ENCODE measurements around the gene RAB24.
A peak's percentile ranks its signal among the peaks of the same experiment; 100 is the strongest.

RAB24 gene

DNA sequence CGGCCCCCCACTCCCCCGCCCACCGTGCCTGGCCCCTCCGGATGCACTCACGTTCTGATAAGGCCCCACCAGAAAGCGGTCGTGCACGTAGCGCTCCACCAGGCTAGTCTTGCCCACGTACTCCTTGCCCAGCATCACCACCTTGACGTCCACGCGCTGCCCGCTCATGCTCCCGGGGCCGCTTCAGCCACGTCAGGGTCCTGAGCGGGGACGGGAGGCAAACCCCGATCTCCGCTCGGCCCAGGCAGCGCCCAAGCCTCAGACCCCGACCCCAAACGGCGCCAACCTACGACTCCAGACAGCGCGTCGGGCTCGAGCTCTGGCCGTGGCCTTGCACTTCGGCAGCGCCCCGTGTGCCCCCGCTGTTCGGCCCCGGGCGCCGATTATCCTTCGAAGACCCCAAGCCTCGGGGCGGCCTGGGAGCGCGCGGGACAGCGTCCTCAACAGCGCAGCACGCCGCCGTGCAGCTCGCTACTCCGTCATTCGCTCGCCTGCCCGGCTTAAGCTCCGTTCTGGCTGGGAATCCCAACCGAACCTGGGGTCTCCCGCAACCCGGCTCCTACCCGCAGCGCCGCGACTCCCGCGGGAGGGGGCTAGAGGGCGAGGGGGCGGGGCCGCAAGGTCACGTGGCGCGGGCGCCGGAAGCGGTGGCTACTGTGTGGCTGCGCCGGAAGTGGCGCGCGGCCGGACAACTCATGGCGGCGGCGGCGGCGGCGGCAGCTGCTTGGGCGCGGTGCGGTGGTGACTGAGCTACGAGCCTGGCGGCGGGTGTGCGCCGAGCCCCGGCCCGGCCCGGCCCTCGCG lies at the start of gene RAB24, which contains the start of gene PRELID1:
RAB24 (minus strand) TSS at position 599 of the 804 bp plus-strand sequence; CDS start at position 168, 431 bp downstream.
PRELID1 (plus strand) TSS at position 679 of the 804 bp plus-strand sequence. CDS start 187 bp downstream, outside the sequence.
- peak within 1 kb of the TSS; percentile 92 to 97 for H3K4me3 ChIP-seq (replicated peaks in 1 of 2; ENCODE audit: low read depth in 2 of 2, low read length in 2 of 2)
- peak; percentile 81 to 83 for DNase-seq (ENCODE audit: low read depth in 2 of 2)

DNA sequence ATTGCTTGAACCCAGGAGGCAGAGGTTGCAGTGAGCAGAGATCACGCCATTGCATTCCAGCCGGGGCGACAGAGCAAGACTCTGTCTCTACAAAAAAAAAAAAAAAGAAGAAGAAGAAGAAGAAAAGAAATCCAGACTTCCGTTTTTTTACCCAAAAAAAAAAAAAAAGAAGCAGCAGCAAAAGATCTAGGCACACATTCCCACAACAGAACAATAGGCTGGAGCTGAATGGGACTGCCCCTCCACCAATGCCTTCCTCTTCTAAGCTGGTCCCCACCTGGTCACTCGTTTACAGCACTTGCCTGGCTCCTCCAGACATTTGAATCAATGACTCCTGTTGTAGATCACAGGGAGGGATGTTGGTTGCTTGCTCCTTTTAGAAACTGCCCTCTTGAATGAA lies 49.6 kb upstream of the RAB24 start:
- no peak overlapping the region for H3K4me3 ChIP-seq (replicated peaks in 1 of 2; ENCODE audit: low read depth in 2 of 2, low read length in 2 of 2)
- no peak for DNase-seq (ENCODE audit: low read depth in 2 of 2)
- TF ChIP-seq, protein P1, sequence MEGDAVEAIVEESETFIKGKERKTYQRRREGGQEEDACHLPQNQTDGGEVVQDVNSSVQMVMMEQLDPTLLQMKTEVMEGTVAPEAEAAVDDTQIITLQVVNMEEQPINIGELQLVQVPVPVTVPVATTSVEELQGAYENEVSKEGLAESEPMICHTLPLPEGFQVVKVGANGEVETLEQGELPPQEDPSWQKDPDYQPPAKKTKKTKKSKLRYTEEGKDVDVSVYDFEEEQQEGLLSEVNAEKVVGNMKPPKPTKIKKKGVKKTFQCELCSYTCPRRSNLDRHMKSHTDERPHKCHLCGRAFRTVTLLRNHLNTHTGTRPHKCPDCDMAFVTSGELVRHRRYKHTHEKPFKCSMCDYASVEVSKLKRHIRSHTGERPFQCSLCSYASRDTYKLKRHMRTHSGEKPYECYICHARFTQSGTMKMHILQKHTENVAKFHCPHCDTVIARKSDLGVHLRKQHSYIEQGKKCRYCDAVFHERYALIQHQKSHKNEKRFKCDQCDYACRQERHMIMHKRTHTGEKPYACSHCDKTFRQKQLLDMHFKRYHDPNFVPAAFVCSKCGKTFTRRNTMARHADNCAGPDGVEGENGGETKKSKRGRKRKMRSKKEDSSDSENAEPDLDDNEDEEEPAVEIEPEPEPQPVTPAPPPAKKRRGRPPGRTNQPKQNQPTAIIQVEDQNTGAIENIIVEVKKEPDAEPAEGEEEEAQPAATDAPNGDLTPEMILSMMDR (IDR thresholded peaks at IDR 0.05; ENCODE audit: low read depth, low read length), result no peak

More for the DNA sequence above, at the start of gene RAB24, which contains the start of gene PRELID1:
- TF ChIP-seq, protein P1 (IDR thresholded peaks at IDR 0.05; ENCODE audit: low read depth, low read length), result peak; percentile 7

DNA sequence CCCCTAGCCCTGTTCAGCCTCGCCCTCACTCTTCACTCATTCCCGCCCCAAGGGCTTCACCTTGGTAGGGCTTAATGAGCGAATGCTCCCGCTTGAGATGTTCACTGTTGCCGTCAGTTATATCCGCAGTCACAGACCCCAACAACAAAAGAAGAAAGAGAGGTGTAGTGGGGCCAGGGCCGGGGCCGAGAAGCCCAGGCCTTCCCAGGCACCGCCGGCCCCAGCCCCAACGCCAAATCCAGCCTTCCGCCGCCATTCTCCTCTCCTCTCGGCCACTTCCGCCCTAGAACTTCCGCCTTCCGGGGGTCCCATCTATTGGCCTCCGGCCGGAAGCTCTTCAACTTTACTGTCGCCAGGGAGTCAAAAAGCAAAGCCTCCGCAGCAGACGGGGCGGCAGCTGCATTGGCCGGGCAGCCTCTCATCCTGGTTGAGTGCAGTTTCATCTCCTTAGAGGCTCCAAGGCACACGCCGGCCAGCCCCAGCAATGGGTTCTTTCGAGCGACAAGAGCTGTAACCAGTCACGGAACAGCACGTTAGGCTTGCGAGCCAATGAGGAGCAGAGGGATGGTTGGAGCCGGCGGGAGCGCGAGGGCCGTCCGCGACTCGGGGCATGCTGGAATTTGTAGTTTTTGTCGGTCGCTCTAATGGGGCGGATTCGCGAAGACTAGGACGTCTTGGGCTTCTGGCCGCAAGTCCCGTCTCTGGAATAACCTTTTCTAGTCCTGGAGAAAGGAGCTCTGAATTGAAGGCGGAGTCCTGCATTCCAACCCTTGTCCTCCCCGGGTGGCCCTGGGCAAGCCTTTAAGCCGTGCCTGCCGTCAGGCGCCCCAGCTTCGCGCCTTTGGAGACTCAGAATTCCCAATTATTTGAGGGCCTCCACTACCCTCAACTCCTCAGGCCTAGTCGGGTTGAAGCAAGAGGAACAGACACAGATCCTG lies 48.1 kb upstream of the RAB24 start, which contains the start of gene LMAN2:
LMAN2 (minus strand) TSS at position 277 of the 938 bp plus-strand sequence; CDS start at position 256, 21 bp downstream.
- DNase-seq (ENCODE audit: low read depth in 2 of 2), result peak; percentile 97 to 98
- TF ChIP-seq, protein P1 (IDR thresholded peaks at IDR 0.05; ENCODE audit: low read depth, low read length), result no peak

DNA sequence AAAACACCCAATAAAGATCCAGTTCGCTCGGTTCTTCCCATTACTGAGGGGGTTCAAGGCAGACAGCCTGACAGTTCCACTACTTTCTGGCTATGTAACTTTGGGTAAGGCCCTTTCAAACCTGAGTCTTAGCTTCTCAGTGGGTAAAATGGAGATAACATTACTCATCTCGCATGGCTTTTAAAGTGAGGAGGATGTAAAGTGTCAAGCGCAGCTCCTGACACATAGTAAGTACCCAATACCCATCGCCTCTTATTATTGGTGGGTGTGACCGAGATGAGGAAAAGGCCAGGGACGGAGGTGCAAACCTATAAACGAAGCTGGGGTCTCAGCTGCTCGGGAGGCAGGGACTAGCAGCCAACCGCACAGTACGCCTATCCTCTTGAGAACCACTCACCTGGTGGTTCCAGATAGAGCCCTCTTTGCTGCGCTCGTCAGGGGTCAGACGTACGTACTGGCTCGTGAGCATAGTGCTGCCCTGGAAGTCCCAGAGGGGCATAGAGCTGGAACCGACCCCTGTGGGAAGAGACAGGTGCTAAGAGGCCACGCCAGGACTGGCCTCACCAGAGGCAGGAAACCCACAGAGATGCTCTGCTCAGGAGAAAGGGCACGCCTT lies 47.4 kb upstream of the RAB24 start:
- DNase-seq (ENCODE audit: low read depth in 2 of 2), result no peak
- TF ChIP-seq, protein P1 (IDR thresholded peaks at IDR 0.05; ENCODE audit: low read depth, low read length), result no peak
- H3K4me3 ChIP-seq (replicated peaks in 1 of 2; ENCODE audit: low read depth in 2 of 2, low read length in 2 of 2), result peak overlapping the region; percentile 73 to 100

More for the DNA sequence above, 48.1 kb upstream of the RAB24 start, which contains the start of gene LMAN2:
- H3K4me3 ChIP-seq (replicated peaks in 1 of 2; ENCODE audit: low read depth in 2 of 2, low read length in 2 of 2), result peak within 1 kb of the TSS; percentile 73 to 100

DNA sequence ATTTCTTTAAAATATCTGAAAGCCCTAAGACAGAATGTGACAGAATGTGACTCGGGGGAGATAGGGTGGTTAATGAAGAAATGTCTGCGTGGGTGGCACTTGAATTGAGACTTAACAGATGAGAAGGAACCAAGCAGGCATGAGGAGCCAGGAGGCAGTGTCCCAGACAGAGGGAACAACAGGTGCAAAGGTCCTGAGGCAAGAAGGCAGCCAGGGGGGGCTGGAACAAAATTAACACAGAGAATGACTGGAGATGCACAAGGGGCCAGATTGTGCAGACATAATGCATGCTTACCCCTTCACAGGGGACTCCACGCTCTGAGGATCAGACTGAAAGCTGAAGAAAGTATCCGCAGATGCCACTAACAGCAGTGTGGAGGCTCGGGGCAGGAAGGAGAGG lies 46.2 kb upstream of the RAB24 start:
- DNase-seq (ENCODE audit: low read depth in 2 of 2), result no peak
- peak overlapping the region in 1 of 2 donors; percentile 100 for H3K4me3 ChIP-seq (replicated peaks in 1 of 2; ENCODE audit: low read depth in 2 of 2, low read length in 2 of 2)
- TF ChIP-seq, protein P1 (IDR thresholded peaks at IDR 0.05; ENCODE audit: low read depth, low read length), result no peak

DNA sequence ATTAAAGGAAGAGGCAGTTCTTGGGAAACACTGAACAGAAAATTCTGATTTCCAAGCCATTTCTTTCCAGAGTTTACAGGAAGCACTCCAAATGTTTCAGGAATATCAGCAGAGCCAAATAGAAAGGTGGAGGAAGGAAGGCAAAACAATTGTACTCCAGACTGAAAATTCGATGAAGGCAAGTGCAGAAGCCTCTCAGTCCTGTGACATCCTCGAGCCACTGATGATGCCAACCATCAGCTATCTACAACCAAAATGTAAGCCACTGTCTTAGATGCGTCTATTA lies 45.8 kb upstream of the RAB24 start:
- DNase-seq (ENCODE audit: low read depth in 2 of 2), result no peak
- TF ChIP-seq, protein P1 (IDR thresholded peaks at IDR 0.05; ENCODE audit: low read depth, low read length), result no peak
- H3K4me3 ChIP-seq (replicated peaks in 1 of 2; ENCODE audit: low read depth in 2 of 2, low read length in 2 of 2), result no peak overlapping the region
